GM19035 (cell line): ENCODE data around the gene RIPOR2.
"Not testable (repeated sequence)": the region's sequence is repeated elsewhere in the genome, so short reads cannot be mapped to it uniquely, and the experiment has no call there.

Source experiments
- ATAC-seq: cut with Tn5 transposase; IDR thresholded peaks from one replicate; pipeline ENCODE4 v1.9.1; 2021; ENCODE audit not compliant: unreplicated experiment

Gene RIPOR2

GRCh38 chr6:24879351-24879750 is 56.4 kb downstream of the RIPOR2 start:
- no peak for ATAC-seq

GRCh38 chr6:24877747-24878146 is 58.0 kb downstream of the RIPOR2 start:
- ATAC-seq, result not testable (repeated sequence)

GRCh38 chr6:24876499-24877465 is 59.0 kb downstream of the RIPOR2 start:
- ATAC-seq, result no peak

- ATAC-seq, result no peak
Observed at GRCh38 chr6:24875534-24875901, 60.2 kb downstream of the RIPOR2 start.

- no peak for ATAC-seq
Observed at GRCh38 chr6:24874776-24875533, 60.8 kb downstream of the RIPOR2 start.

GRCh38 chr6:24874128-24874527 is 61.6 kb downstream of the RIPOR2 start:
- ATAC-seq, result no peak

- ATAC-seq, result no peak
Observed at GRCh38 chr6:24872779-24873178, 63.0 kb downstream of the RIPOR2 start.

GRCh38 chr6:24868765-24869164 is 67.0 kb downstream of the RIPOR2 start:
- ATAC-seq, result no peak

- no peak for ATAC-seq
Observed at GRCh38 chr6:24867104-24867703, 68.6 kb downstream of the RIPOR2 start.

- ATAC-seq, result no peak
Observed at GRCh38 chr6:24865161-24865560, 70.6 kb downstream of the RIPOR2 start.

GRCh38 chr6:24864343-24864742 is 71.4 kb downstream of the RIPOR2 start:
- no peak for ATAC-seq

- ATAC-seq, result peak; percentile 69
Observed at GRCh38 chr6:24861934-24862333, 73.8 kb downstream of the RIPOR2 start.

GRCh38 chr6:24859608-24860200 is 76.1 kb downstream of the RIPOR2 start:
- no peak for ATAC-seq

GRCh38 chr6:24859132-24859531 is 76.6 kb downstream of the RIPOR2 start:
- ATAC-seq, result no peak

GRCh38 chr6:24858177-24858653 is 77.5 kb downstream of the RIPOR2 start:
- ATAC-seq, result peak; percentile 65

GRCh38 chr6:24856901-24857670 is 78.7 kb downstream of the RIPOR2 start:
- no peak for ATAC-seq

GRCh38 chr6:24856246-24856599 is 79.5 kb downstream of the RIPOR2 start:
- no peak for ATAC-seq

- peak; percentile 45 for ATAC-seq
Observed at GRCh38 chr6:24855395-24856245, 80.1 kb downstream of the RIPOR2 start.

GRCh38 chr6:24854077-24854666 is 81.6 kb downstream of the RIPOR2 start:
- no peak for ATAC-seq
